SK-N-SH treated with all-trans-retinoic acid at 6 μM for 48 hours (cell line): ENCODE data around the gene SIN3A.

Experiments used
- ATAC-seq: fragments of 200-7000 bp; cut with Tn5 transposase; 3 replicates; pipeline ENCODE4 v1.9.1; 2020; ENCODE audit warnings: mild to moderate bottlenecking, moderate library complexity
- ARNTL ChIP-seq: fragments of 450-650 bp; formaldehyde crosslinking; IDR thresholded peaks from 2 replicates; pipeline ENCODE4 v1.5.0; 2020; ENCODE audit warnings: low read depth, mild to moderate bottlenecking, moderate library complexity, borderline replicate concordance
- BACH2 ChIP-seq: fragments of 250-450 bp; sonication (Bioruptor Pico); IDR thresholded peaks from 2 replicates; pipeline ENCODE4 v1.9.0; 2021; ENCODE audit warnings: mild to moderate bottlenecking, borderline replicate concordance
- CREB5 ChIP-seq: fragments of 250-450 bp; sonication (Bioruptor Pico); IDR thresholded peaks from 2 replicates; pipeline ENCODE4 v1.5.1; 2020; ENCODE audit warnings: low read depth, mild to moderate bottlenecking, moderate library complexity
- CSDC2 ChIP-seq: fragments of 250-450 bp; sonication (Bioruptor Pico); IDR thresholded peaks from 2 replicates; pipeline ENCODE4 v1.5.0; 2020; ENCODE audit warnings: mild to moderate bottlenecking, moderate library complexity
- ESRRG ChIP-seq: fragments of 250-450 bp; sonication (Bioruptor Pico); IDR thresholded peaks from 2 replicates; pipeline ENCODE4 v1.6.1; 2021; ENCODE audit warnings: mild to moderate bottlenecking
- GLIS3 ChIP-seq: fragments of 250-450 bp; sonication (Bioruptor Pico); IDR thresholded peaks from 2 replicates; pipeline ENCODE4 v1.5.0; 2020; ENCODE audit warnings: mild to moderate bottlenecking, moderate library complexity
- ISL1 ChIP-seq: fragments of 250-450 bp; sonication (Bioruptor Pico); IDR thresholded peaks from 2 replicates; pipeline ENCODE4 v2.1.2; 2022; ENCODE audit warnings: mild to moderate bottlenecking, moderate library complexity
- OSR1 ChIP-seq: fragments of 250-450 bp; sonication (Bioruptor Pico); IDR thresholded peaks from 2 replicates; pipeline ENCODE4 v1.8.0; 2022; ENCODE audit warnings: moderate library complexity, mild to moderate bottlenecking, inconsistent platforms
- PPARA ChIP-seq: fragments of 250-450 bp; sonication (Bioruptor Pico); IDR thresholded peaks from 2 replicates; pipeline ENCODE4 v1.5.0; 2020; ENCODE audit warnings: mild to moderate bottlenecking, borderline replicate concordance
- RARB ChIP-seq: fragments of 250-450 bp; sonication (Bioruptor Pico); IDR thresholded peaks from 2 replicates; pipeline ENCODE4 v1.8.0; 2021; ENCODE audit warnings: mild to moderate bottlenecking, moderate library complexity
- SNAI2 ChIP-seq: fragments of 250-450 bp; sonication (Bioruptor Pico); IDR thresholded peaks from 2 replicates; pipeline ENCODE4 v1.5.0; 2020; ENCODE audit warnings: mild to moderate bottlenecking, moderate library complexity
- TCF4 ChIP-seq: fragments of 250-450 bp; sonication (Bioruptor Pico); IDR thresholded peaks from 2 replicates; pipeline ENCODE4 v1.8.0; 2021; ENCODE audit warnings: mild to moderate bottlenecking, moderate library complexity, borderline replicate concordance
- TOX ChIP-seq: fragments of 250-450 bp; sonication (Bioruptor Pico); IDR thresholded peaks from 2 replicates; pipeline ENCODE4 v1.8.0; 2021; ENCODE audit warnings: mild to moderate bottlenecking, moderate library complexity, borderline replicate concordance
- TSHZ2 ChIP-seq: fragments of 250-450 bp; sonication (Bioruptor Pico); IDR thresholded peaks from 2 replicates; pipeline ENCODE4 v1.5.0; 2020; ENCODE audit warnings: mild to moderate bottlenecking, moderate library complexity
- ZC3H10 ChIP-seq: fragments of 250-450 bp; sonication (Bioruptor Pico); IDR thresholded peaks from 2 replicates; pipeline ENCODE4 v1.5.1; 2021; ENCODE audit warnings: mild to moderate bottlenecking, moderate library complexity
- ZFP30 ChIP-seq: fragments of 450-650 bp; formaldehyde crosslinking; IDR thresholded peaks from 2 replicates; pipeline ENCODE4 v1.5.0; 2022; ENCODE audit warnings: mild to moderate bottlenecking, moderate library complexity
- ZNF565 ChIP-seq: fragments of 450-650 bp; formaldehyde crosslinking; conservative IDR thresholded peaks from 2 replicates; pipeline ENCODE4 v1.5.0; 2020; ENCODE audit warnings: low read depth, mild to moderate bottlenecking, moderate library complexity
- ZNF70 ChIP-seq: fragments of 450-650 bp; formaldehyde crosslinking; IDR thresholded peaks from 2 replicates; pipeline ENCODE4 v1.5.0; 2020; ENCODE audit warnings: mild to moderate bottlenecking, moderate library complexity
- ZNF8 ChIP-seq: fragments of 450-650 bp; formaldehyde crosslinking; IDR thresholded peaks from 2 replicates; pipeline ENCODE4 v1.5.0; 2020; ENCODE audit warnings: mild to moderate bottlenecking, moderate library complexity
- TF ChIP-seq, protein P1 (sequence below): fragments of 250-450 bp; sonication (Bioruptor Pico); IDR thresholded peaks from 2 replicates; pipeline ENCODE4 v1.8.0; 2021; ENCODE audit warnings: low read depth, mild to moderate bottlenecking, moderate library complexity, borderline replicate concordance
- TF ChIP-seq, protein P2 (sequence below): fragments of 250-450 bp; sonication (Bioruptor Pico); IDR thresholded peaks from 2 replicates; pipeline ENCODE4 v1.8.0; 2020; ENCODE audit warnings: mild to moderate bottlenecking, moderate library complexity, borderline replicate concordance
- TF ChIP-seq, protein P3 (sequence below): fragments of 250-450 bp; sonication (Bioruptor Pico); IDR thresholded peaks from 2 replicates; pipeline ENCODE4 v1.5.1; 2021; ENCODE audit warnings: mild to moderate bottlenecking, moderate library complexity

Gene SIN3A

DNA sequence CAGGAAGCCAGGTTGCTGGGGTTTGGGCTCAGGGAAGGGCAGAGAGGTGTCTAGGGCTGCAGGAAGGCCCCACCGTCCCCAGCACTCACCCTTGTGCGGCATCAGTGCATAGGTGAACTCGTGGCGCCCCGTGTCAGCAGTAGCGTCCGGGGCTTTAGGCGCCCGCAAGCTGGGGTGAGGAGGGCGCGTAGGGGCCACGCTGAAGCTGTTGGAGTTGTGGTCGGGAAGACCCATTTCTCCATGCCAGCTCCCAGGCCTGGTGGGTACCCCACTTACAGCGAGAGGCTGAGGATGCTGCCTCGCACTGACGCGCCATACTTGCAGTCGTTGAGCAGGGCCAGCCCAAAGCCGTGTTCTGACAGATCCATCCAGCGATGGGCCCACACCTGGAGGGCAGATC, 95.0 kb downstream of the SIN3A start:
- TF ChIP-seq PPARA (CRISPR knock-in tag), result no peak
- no peak for TF ChIP-seq TCF4
- no peak for TF ChIP-seq ESRRG (CRISPR knock-in tag)
- no peak for TF ChIP-seq OSR1 (CRISPR knock-in tag)
- no peak for TF ChIP-seq GLIS3 (CRISPR knock-in tag)
- TF ChIP-seq SNAI2 (CRISPR knock-in tag), result no peak
- ATAC-seq, result no peak

DNA sequence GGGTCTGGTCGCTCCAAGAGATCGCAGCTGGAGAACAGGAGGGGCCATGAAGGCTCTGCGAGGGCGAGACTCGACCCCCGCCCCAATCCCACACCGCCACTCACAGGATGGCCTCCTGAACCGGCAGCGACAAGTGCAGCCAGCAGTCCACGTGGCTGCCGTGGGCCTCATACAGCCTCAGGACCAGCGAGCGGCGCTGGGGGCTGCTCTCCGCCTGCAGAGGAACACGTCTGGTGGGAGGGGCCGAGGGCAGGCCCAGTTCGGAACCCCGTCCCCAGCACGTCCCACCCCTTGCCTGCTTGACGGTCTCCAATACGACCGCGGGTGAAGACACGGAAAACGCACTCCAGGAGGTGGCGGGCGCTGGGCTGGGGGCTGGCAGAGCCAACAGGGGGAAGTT, 95.5 kb downstream of the SIN3A start:
- TF ChIP-seq BACH2 (CRISPR knock-in tag) (no peak), ESRRG (CRISPR knock-in tag) (no peak), ZNF70 (CRISPR knock-in tag) (no peak), TSHZ2 (CRISPR knock-in tag) (no peak), RARB (CRISPR knock-in tag) (no peak), SNAI2 (CRISPR knock-in tag) (no peak), TOX (CRISPR knock-in tag) (no peak), OSR1 (CRISPR knock-in tag) (no peak), TCF4 (no peak), ZNF8 (no peak), CSDC2 (CRISPR knock-in tag) (no peak), ARNTL (no peak)
- TF ChIP-seq, protein P1, sequence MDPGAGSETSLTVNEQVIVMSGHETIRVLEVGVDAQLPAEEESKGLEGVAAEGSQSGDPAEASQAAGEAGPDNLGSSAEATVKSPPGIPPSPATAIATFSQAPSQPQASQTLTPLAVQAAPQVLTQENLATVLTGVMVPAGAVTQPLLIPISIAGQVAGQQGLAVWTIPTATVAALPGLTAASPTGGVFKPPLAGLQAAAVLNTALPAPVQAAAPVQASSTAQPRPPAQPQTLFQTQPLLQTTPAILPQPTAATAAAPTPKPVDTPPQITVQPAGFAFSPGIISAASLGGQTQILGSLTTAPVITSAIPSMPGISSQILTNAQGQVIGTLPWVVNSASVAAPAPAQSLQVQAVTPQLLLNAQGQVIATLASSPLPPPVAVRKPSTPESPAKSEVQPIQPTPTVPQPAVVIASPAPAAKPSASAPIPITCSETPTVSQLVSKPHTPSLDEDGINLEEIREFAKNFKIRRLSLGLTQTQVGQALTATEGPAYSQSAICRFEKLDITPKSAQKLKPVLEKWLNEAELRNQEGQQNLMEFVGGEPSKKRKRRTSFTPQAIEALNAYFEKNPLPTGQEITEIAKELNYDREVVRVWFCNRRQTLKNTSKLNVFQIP (CRISPR knock-in tag), result no peak
- TF ChIP-seq, protein P2, sequence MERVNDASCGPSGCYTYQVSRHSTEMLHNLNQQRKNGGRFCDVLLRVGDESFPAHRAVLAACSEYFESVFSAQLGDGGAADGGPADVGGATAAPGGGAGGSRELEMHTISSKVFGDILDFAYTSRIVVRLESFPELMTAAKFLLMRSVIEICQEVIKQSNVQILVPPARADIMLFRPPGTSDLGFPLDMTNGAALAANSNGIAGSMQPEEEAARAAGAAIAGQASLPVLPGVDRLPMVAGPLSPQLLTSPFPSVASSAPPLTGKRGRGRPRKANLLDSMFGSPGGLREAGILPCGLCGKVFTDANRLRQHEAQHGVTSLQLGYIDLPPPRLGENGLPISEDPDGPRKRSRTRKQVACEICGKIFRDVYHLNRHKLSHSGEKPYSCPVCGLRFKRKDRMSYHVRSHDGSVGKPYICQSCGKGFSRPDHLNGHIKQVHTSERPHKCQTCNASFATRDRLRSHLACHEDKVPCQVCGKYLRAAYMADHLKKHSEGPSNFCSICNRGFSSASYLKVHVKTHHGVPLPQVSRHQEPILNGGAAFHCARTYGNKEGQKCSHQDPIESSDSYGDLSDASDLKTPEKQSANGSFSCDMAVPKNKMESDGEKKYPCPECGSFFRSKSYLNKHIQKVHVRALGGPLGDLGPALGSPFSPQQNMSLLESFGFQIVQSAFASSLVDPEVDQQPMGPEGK, result no peak
- no peak for ATAC-seq

- no peak for ATAC-seq
- TF ChIP-seq, protein P3, sequence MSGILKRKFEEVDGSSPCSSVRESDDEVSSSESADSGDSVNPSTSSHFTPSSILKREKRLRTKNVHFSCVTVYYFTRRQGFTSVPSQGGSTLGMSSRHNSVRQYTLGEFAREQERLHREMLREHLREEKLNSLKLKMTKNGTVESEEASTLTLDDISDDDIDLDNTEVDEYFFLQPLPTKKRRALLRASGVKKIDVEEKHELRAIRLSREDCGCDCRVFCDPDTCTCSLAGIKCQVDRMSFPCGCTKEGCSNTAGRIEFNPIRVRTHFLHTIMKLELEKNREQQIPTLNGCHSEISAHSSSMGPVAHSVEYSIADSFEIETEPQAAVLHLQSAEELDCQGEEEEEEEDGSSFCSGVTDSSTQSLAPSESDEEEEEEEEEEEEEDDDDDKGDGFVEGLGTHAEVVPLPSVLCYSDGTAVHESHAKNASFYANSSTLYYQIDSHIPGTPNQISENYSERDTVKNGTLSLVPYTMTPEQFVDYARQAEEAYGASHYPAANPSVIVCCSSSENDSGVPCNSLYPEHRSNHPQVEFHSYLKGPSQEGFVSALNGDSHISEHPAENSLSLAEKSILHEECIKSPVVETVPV (CRISPR knock-in tag), result no peak
- TF ChIP-seq RARB (CRISPR knock-in tag) (no peak), ZC3H10 (CRISPR knock-in tag) (no peak), ARNTL (no peak), BACH2 (CRISPR knock-in tag) (no peak), ZFP30 (CRISPR knock-in tag) (no peak), OSR1 (CRISPR knock-in tag) (no peak), ISL1 (no peak), TCF4 (no peak), PPARA (CRISPR knock-in tag) (no peak)
Observed at GRCh38 chr15:75355369-75355768, 96.1 kb downstream of the SIN3A start.

DNA sequence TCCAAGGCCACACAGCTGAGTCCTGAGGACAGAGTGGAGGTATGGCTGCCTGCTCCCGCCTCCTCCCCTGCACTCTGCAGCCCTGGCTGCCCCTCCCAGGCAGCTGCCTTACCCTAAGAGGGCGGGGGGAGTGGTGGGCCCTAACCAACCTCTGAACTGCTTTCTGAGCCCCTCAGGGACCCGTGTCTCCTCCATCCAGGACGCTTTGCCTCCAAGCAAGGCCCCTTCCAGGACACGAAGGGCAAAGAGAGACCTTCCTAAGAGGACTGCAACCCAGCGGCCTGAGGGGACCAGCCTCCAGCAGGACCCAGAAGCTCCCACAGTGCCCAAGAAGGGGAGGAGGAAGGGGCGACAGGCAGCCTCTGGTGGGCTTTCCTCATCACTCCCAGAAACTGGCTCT, 97.0 kb downstream of the SIN3A start:
- ATAC-seq, result no peak; the same call in 1 of the 3 replicates
- TF ChIP-seq TOX (CRISPR knock-in tag) (no peak), CREB5 (CRISPR knock-in tag) (no peak), ZNF565 (no peak), TSHZ2 (CRISPR knock-in tag) (no peak), ZC3H10 (CRISPR knock-in tag) (no peak), CSDC2 (CRISPR knock-in tag) (no peak), BACH2 (CRISPR knock-in tag) (no peak), GLIS3 (CRISPR knock-in tag) (no peak), ARNTL (no peak)
- TF ChIP-seq, all 23 proteins: peak for 0
